T1000 (cell line): ENCODE measurements around the gene TIPIN.
"Not testable (repeated sequence)": the region's sequence is repeated elsewhere in the genome, so short reads cannot be mapped to it uniquely, and the experiment has no call there.

Experiments
- DNase-seq: peaks from one replicate; lab custom pipeline; 2025; ENCODE audit warnings: mixed read lengths; lab: John Stamatoyannopoulos, UW

The TIPIN gene

GRCh38 chr15:66386204-66387123, 30.0 kb upstream of the TIPIN start, which contains the start of gene MAP2K1:
MAP2K1 (plus strand) TSS chr15:66386912; CDS start chr15:66387348, 436 bp downstream.
- peak; percentile 92 for DNase-seq

- not testable (repeated sequence) for DNase-seq
These were observed 24.9 kb upstream of the TIPIN start for GRCh38 chr15:66381376-66381775.

- DNase-seq: no peak
These were observed 22.4 kb upstream of the TIPIN start for GRCh38 chr15:66378814-66379430.

- DNase-seq: no peak
These were observed 17.7 kb upstream of the TIPIN start for GRCh38 chr15:66374179-66374578.

- DNase-seq: no peak
These were observed 13.5 kb upstream of the TIPIN start for GRCh38 chr15:66369773-66370651.

GRCh38 chr15:66364944-66365528, 8.6 kb upstream of the TIPIN start:
- no peak for DNase-seq

- DNase-seq: no peak
These were observed 6.3 kb upstream of the TIPIN start for GRCh38 chr15:66362776-66363175.

GRCh38 chr15:66361745-66362460, 5.4 kb upstream of the TIPIN start:
- DNase-seq: not testable (repeated sequence)

- DNase-seq: no peak
These were observed 3.3 kb upstream of the TIPIN start for GRCh38 chr15:66359740-66360139.

GRCh38 chr15:66356077-66356358, 467 bp downstream of the TIPIN start:
- no peak for DNase-seq

- DNase-seq: not testable (repeated sequence)
These were observed 8.0 kb downstream of the TIPIN start for GRCh38 chr15:66348530-66348929.

GRCh38 chr15:66328771-66329170, 27.7 kb downstream of the TIPIN start:
- DNase-seq: no peak

GRCh38 chr15:66327736-66328135, 28.7 kb downstream of the TIPIN start:
- no peak for DNase-seq

- no peak for DNase-seq
These were observed 30.4 kb downstream of the TIPIN start for GRCh38 chr15:66326051-66326450.

- no peak for DNase-seq
These were observed 33.1 kb downstream of the TIPIN start for GRCh38 chr15:66323312-66323928.

GRCh38 chr15:66312144-66312543, 44.3 kb downstream of the TIPIN start:
- DNase-seq: no peak

GRCh38 chr15:66310786-66311185, 45.7 kb downstream of the TIPIN start:
- no peak for DNase-seq

GRCh38 chr15:66309828-66310227, 46.7 kb downstream of the TIPIN start:
- DNase-seq: no peak

- DNase-seq: no peak
These were observed 48.0 kb downstream of the TIPIN start for GRCh38 chr15:66308531-66308930.

- no peak for DNase-seq
These were observed 50.1 kb downstream of the TIPIN start for GRCh38 chr15:66306381-66306780.

GRCh38 chr15:66304425-66304824, 52.1 kb downstream of the TIPIN start:
- not testable (repeated sequence) for DNase-seq
